ENCODE results near the gene ZNF598.

The ZNF598 gene

DNA sequence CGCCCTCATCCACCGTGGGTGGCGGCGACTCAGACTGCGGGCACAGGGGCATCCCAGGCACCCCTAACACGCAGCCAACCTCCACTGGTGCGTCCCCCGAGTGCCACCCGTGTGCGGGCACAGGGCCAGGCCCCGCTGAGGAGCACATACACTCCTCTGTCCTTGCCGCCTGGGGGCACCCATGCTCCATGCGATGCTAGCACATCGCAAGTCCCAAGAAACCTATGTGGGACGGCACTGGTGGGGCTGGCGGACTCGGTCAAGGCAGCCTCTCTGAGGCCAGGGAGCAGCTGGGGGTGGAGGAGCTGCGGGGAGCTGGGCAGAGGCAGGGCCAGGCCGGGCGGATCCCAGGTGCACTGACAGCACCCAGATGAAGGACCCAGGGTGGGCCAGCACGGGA lies 4.0 kb downstream of the ZNF598 start:
- DNase-seq: no peak

DNA sequence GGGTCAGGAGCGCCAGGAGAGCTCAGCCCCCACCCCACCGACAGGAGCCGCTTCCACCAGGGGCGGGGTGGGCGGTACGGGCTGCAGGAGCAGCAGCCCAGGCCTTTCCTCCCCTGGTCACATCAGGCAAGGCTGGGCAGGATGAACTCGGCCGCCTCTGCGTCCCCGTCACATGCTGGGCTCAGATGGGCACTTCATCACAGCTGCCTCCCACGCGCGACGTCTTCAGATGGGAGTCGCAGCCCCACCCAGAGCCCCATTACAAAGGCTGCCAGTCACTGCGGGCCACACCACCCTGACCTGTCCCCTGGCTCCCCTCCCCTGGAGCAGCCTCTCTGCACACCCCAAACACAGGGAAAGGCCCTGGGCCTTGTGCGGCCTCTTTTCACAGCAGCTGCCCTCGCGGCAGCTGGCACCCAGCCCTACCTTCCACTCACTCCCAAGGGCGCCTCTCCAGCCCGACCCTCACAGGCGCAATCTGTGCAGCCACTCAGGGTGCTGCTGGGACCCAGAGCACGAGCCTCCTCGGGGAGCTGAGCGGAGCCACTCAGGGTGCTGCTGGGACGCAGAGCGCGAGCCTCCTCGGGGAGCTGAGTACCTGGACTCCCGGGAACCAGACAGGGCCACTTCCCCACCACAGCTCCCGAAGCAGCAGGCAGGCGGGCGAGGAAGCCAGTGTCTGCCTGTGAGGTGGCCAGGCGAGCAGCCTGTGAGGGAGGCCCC lies 4.7 kb downstream of the ZNF598 start:
- DNase-seq: no peak

DNA sequence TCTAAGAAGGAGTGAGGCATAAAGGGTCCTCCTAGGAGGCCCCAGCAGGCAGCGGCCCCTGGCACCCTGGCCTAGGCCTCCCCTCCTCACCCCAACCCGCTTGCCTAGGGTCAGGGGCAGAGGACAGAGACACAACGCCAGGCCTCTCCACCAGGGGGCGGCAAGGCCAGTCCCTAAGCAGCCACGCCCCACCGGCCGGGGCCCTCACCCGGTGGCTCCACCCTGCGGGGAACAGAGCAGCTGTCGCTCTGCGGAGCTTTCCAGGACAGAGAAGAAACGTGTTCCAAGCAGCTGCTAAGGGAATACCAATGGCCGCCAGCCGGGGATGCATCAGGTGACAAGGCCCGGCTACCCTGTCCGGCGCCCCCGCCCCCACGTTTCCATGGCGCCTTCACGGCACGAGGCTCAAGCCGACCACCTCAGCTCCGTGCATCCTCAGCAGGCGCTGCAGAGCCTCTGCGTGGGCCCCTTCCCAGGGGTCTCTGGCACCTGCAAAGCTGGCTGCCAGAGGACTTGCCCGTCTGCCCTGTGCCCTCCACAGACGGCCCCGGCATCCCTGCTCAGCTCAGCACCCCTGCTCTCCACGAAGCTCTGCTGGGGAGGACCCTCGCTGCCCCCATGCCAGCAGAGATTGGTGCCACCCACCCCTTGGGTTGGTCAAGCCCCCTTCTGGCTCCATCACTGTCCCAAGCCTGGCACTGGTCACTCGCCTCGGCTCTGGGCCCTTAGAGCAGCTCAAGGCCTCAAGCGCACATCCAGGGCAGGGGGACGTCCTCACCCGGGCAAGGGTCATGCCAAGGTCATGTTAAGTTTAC lies 5.6 kb downstream of the ZNF598 start:
- peak; percentile 86 for DNase-seq

DNA sequence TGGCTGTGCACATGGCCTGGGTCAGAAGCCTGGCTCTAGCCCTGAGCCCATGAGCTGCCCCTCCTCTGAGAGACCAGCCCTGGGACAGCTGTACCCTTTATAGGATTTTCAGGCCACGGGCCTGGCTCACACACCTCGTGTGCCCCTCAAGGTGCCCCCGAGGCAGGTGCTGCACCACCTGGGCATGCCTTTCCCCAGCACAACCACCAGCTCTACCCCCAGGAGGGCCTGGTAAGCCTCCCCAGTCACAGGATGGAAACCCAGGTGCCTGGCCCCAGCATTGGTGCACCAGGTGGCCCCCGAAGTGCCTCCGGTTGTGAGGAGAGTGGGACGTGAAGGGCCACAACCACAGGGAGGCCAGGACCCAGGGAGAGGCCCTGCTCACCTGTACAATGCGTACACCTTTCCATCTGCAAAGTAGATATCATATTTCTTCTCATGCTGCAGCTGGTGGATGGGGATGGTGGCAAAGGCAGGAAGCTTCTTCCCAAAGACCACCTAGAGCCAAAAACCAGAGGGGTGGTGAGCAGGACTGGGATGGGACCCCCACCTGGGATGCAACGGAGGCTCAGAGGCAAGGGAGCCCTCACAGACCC lies 6.3 kb downstream of the ZNF598 start:
- no peak for DNase-seq

DNA sequence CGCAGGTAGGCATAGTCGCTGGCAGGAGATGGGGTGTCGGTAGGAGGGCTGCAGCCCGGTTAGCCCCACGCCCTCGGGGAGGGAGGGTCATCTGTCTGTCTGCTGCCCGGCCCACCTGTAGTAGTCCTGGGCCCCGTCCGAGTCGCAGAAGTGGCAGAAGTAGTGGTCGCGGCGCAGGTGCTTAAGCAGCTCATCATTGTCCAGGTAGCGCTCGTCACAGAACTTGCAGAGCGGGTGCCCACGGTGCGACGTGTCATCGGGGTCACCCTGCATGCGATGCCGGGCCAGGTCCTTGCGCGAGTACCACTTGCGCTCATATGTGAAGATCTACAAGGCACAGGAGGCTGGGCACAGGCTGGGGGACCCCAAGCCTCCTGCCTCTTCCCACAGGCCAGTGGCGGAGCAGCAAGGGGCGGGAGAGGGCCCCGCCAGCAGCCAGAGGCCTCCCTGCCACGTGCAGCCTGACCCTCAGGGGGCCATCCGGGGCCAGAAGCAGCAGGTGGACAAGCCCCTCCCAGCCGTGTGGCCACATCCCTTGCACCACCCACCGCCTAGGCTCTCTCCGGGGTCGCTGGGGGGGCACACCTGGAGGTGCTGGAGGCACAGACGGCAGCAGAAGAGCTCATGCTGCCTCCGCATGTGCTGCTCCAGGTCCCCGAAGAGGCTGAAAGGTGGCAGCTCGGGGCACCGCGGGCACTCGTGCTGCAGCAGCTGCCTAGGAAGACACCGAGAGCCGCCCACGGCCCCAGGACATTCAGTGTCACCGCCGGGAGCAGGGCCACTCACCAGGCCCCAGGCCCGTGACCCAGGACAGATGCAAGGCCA lies 7.0 kb downstream of the ZNF598 start:
- DNase-seq: no peak

DNA sequence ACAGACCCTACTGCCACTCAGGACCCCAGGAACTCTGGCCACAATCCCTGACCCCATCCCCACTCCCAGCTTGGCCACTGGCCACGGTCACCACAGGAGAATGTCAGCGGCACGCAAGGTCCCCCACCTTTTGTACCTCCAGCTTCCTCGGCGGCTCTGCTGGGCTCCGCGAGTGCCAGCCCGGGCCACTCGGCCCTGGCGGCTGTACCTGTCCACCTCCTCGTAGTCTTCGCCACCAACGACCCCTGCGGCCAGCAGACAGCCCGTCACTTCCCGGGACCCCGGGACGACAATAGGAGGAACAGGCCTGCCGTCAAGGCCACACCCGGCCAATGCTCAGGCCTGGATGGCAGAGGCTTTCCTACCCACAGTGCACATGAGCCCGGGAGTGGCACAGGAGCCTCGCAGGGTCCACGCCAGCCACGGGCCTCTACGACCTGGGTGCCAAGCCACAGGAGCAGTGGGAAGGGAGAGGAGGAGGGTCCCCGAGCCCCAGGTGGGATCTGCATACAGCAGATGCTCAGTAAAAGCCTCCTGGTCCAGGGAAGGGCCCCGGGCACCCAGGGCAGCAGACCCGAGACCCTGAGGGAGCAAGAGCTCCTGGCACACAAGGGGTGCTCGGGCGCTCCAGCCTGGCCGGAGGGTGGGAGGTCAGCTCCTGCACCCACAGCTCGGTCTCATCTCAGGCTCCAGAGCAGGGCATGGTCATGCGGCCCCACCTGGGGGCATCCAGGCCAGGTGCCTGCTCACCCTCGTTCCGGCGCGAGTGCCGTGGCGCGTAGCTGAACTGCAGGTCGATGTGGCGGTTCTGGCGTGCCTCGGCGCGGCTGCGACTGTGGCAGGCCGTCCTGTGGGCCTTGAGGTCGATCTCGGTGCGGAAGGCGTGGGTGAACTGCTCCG lies 7.9 kb downstream of the ZNF598 start:
- DNase-seq: no peak

DNA sequence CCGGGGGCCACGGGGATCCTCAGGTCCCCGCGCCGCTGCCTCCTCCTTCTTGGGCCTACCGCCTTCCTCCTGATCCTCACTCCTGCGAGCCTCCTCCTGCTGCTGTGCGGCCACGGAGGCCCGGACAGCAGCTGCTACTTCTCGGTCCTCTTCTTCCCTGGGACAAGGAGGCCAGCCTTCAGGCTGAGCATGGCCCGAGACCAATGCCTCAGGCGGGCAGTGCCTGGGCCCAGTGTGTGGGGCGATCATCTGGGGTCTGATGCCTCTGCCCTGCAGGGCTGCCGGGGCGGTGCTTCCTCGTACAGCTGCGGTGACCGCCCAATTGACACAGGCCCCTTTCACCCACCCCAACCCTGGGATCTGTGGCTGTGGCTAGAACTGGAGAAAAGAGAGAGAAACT lies 8.6 kb downstream of the ZNF598 start:
- DNase-seq: no peak

DNA sequence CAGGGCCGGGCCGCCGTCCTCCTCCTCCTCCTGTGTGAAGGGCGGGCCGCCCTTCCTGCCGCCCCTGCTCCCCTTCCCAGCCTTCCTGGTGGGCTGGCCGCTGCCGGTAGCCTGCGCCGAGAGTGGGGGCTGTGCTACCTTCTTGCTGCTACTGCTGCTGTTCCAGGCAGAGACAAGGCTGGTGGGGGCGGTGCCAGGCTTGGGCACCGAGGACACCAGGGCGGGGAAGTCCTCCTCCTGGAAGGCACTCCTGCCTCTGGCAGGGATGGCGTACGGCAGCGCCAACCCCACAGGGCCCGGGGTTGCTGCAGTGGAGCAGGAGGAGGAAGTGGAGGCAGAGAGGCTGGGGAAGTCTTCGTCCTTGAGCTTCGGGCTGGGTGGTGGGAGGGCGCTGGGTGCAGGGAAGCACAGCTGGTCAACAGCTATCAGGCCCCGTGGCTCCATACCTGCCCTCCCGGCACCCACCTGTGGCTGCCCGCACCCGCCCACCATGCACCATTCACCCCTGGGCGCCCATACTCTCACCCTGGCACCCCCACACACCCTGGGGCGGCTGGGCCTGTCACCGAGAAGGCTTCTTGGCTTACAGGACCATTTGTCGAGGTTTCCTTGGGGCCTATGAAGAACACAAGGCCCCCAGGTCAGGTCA lies 9.6 kb downstream of the ZNF598 start:
- DNase-seq: no peak

DNA sequence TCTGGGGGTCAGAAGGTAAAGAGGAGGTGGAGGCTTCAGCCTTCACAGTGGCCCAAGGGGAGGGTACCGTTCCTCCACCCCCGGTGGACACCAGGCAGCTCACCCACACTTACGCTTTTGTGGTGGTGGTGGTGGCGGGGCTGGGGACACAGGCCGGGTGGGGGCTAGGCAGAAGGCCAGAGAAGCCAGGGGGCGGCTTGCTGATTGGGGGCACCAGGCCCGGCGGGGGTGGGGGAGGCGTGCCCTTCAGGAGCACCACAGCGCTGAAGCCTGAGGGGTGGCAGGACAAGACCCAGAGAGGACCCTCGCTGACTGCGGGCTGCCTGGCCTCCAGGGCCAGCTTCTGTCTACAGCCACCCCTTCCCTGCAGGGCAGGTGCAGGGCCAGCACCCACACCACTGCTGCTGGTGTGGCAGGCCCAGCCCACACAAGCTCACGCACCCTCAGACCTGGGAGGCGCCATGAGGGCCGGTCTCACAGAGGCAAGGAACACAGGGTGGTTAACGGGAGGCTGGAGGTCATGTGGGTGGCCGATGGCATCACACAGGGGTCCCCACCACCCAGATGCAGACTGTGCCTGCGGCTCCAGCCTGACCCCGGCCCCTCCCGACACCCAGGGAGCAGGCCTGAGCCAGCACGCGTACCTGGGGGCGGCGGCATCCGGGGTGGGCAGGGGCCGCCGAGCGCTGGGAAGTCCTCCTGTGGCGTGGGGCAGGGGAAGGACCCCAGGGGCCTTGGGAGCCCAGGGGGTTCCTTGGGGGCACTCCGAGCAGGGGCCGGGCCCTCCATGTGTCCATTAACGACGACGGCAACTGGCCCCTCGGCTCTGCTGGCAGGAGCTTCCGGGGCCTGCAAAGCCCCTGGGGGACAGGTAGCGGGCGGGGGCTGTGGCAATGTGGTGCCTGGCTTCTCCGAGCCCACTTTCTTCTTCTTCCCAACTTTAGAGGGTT lies 10.5 kb downstream of the ZNF598 start:
- no peak for DNase-seq

DNA sequence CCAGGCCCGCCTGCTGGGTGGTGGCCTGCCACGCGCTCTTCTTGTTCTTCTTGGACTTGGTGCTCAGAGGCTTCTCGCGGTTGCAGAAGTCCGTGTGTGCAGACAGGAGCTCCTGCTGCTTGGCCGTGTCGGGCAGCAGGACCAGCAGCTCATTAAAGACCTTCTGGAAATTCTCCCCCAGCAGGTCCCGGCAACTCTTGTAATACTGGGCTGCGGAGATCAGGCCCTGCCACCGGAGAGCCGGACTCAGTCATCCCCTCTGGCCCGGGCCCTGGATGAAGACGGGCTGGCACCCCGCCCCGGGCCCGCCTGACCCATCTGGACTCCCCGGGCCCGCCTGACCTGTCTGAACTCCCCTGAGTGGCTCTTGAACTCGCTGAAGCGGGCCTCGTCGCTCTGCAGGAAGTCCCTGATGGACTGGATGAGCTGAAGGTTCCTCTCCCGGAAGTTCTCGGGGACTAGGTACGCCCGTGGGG lies 11.2 kb downstream of the ZNF598 start:
- DNase-seq: no peak

DNA sequence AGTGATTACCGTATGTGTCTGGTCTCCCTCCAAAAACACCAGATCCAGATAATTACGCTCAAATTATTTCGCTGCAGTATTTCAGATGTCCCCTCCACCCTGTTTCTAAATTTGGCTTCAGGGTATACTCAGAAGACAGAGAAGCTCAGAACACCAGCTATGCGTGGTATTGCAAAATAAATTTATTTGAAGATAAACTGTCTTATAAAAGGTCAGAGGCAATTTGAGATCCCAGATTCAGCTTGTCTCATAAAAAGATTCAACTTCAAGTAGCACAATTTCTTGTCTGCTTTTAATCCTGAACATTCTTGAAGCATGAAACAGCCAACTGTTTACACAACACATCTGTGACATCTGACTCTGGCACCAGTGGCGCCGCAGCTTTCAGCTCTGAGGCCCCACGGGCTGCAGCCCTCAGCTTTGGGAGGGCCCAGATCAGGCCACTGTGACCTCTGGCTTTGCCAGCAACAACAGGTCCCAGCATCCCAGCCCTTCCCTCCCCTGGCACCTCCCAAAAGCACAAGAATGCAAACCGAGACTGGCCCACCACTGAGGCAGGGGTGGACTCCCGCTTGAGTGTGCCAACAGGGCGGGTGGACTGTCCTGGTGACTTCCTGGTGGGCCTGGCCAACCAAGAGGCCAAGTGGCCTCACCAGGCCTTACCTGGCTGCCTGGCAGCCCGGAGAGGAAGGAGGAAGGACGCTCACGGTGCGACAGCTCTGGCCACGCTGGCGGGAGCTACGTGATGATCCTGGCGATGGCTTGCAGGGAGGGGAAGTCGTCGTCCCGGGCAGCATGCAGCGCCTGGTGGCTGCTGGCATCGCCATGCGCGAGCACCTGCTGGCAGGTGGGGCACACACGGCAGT lies 11.9 kb downstream of the ZNF598 start:
- no peak for DNase-seq

DNA sequence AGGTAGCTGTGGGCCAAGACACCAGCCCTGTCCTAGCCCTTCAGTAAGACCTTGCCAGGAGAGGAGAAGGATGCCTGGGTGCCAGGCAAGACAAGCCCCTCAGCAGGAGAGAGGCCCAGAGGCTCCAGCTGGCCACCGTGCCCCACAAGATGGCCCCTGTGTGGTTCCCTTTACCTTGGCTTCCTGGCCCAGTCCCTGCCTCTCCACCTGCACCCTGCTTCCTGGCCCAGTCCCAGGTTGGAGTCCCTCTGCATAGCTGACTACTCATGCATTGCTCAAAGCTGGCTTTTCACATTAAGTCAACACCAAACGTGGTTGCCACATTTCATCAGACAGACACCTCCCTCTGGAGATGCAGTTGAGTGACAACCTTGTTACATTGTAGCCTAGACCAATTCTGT lies 15.9 kb downstream of the ZNF598 start:
- DNase-seq: no peak

DNA sequence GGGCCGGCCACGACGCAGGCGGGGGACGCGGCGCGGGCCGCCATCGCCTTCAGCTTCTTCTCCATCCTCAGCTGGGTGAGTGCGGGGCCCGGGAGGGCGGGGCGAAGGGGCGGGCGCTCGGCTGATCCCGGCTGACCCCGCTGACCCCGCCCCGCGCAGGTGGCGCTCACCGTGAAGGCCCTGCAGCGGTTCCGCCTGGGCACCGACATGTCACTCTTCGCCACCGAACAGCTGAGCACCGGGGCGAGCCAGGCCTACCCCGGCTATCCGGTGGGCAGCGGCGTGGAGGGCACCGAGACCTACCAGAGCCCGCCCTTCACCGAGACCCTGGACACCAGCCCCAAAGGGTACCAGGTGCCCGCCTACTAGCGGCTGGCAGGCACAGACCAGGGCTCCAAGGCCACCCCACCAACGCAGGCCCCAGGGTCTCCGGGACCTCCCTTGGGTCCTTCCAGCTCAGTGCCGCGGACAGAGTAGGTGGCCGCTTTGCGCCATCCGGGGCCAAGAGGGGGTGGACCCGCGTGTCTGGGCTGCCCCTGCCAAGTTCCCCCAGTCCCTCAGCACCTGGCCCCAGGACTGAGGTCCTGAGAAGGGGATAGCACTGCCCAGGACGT lies 16.8 kb downstream of the ZNF598 start:
- DNase-seq: no peak

DNA sequence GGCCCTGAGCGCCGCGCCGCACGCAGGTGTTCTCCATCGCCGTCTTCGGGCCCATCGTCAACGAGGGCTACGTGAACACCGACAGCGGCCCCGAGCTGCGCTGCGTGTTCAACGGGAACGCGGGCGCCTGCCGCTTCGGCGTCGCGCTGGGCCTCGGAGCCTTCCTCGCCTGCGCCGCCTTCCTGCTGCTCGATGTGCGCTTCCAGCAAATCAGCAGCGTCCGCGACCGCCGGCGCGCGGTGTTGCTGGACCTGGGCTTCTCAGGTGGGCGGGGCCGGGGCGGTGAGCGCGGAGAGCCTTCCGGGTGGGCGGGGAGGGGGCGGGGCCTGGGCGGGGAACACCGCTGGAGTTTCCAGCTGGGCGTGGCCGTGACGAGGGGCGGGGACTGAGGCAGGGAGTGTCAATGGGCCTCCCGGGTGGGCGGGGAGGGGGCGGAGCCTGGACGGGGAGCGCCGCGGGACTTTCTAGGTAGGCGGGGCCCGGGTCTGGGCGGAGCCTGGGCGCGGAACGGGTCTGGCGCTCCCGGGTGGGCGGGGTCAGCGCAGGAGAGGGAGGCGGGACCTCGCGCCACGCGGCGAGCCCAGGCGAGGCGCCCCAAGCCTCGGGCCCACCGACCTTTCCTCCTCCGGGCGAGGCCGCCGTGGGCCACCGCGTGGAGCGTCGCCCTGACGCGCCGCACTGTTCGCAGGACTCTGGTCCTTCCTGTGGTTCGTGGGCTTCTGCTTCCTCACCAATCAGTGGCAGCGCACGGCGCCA lies 17.5 kb downstream of the ZNF598 start:
- no peak for DNase-seq

DNA sequence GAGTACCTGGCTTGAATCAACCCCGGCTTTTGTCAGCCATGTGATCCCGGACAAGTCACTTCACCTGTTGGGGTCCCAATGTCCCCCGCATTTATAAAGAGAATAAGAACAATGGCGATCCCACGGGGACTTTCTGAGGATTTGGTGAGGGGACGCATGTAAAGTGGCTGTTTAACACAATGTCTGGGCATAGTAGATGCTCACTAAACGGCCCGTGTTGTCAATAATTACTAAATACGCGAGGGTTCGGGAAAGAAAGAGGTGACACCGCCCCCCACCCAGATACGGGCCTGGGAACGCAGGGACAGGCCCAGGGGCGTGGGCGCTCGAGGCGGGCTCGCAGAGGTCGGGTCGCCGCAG lies 18.1 kb downstream of the ZNF598 start:
- DNase-seq: no peak

DNA sequence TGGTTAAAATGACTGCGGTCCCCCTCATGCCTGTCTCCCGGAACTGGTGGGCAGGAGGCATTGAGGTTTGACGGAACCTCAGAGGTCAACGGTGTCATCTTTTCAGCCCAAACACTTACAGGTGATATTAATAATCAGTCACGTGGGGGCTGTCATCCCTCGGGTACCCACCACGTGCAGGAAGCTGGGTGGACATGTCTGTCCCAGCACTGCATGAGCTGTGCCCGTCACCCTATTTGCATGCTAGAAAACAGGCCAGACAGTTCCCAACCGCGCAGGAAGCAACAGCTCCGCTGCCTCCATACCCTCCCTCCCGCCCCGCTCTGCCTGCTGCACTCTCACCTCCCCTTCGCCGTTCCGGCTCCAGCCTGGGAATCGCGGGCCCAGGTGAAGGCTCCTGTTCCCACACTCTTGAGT lies 18.5 kb downstream of the ZNF598 start:
- no peak for DNase-seq

DNA sequence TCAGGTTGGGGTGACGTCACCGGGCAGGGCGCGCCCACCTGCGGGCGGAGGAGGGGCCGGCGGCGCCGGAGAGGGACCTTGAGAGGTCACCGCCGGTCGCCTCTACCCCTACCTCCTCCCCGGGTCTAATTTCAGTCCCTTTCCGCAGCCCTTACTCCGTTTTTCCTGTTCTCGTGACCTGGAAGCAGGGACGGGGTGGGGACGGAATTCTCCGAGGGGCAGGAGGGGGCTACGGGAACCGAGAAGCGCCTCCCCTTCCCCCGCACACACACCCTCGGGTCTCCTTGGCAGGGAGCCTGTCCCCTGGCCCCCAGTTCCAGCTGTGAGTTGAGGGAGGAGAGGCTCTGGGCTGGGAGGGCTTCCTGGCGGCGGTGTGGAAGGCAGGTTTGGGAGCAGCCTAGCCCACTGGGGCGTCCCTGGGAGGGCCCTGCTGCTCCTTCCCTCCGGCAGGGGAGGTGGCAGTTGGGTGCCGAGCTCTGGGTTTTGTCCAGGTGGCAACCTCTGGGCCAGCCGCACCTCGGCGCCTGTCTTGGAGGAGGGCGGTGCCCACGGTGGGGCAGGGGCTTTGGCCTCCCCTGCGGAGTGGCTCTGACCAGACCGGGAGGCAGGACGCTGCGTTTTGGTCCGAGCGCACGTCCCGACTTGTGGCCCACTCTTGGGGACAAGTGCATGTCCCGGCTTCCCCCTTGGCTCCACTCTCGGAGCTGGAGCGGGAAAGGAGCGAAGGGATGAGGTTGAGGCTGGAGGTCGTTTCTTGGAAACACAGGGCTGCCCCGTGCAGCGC lies 19.1 kb downstream of the ZNF598 start:
- DNase-seq: no peak

DNA sequence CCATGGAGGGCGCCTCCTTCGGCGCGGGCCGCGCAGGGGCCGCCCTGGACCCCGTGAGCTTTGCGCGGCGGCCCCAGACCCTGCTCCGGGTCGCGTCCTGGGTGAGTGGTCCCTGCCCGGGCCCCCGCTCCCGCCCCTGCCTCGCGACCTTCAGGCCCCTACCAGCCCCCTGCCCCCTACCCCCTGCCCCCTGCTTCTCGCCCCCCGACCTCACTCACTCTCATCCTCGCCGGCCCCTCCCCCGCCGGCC lies 19.6 kb downstream of the ZNF598 start:
- no peak for DNase-seq
